ENCODE measurements around the gene SH2B3. TPM values are rescaled to one million over a fixed set of nuclear protein-coding genes. Genes with fewer than 3 reads are reported as not detected.

SH2B3 gene
- 75.0 and 75.7 TPM in 2 replicates for total RNA-seq

GRCh38 chr12:111405859-111406473 is at the start of gene SH2B3:
Gene SH2B3 (plus strand): TSS chr12:111405923. CDS start chr12:111418146, 12,223 bp downstream.

DNA sequence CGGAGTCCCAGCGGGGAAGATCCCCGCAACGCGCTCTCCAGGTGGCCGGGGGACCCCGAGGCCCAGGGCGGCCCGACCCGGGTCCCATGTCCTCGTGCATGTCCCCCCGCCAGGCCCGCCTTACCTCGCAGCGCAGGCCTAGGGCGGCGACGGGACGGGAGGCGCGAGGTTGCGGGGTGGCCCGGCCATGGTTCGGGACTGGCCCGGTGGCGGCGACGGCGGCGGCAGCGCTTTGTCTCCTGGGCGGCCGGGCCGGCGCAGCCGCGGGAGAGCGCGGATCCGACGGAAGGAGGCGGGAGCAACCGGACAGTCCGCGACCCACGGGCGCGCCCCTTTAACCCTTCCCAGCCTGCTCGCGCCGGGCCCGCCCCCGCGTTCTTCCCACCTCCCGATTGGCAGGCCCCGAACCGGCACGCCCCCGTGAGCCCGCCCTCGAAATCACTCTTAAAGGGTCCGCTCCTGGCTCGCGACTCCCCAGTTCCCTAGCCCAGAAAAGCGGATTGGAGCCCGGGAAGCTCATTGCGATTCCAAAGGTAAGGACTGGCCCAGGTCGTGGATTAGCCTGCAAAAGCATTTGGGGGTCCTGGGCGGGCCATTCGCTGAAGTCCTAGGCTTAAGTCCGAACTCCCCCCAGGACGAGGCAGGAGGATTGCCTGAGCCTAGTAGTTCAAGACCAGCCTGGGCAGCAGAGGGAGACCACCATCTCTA is 36.8 kb upstream of the SH2B3 start, which contains the start of gene PHETA1:
Gene PHETA1 (minus strand): TSS at position 308 of the 708 bp plus-strand sequence. CDS start 5,668 bp downstream, outside the sequence.

Other genes with a start within 250 kb of the SH2B3 start
- 9.7 and 12.8 TPM in 2 replicates for gene PHETA1, start 36.8 kb upstream of the SH2B3 start, total RNA-seq
- gene ATXN2, start 193.4 kb downstream of the SH2B3 start, total RNA-seq, result 12.3 and 24.3 TPM in 2 replicates

Data from epithelial cell of umbilical artery (primary cell).